Ovary (tissue), 9 donors: ENCODE results near the gene EIF3L. TPM values are rescaled to one million over a fixed set of nuclear protein-coding genes. Genes with fewer than 3 reads are reported as not detected.

ENCODE experiments used
- DNase-seq, 5 donors: peaks; one replicate each; pipeline ENCODE4 v3.0.0-alpha.2; 2019 to 2020
- H3K27ac ChIP-seq, 2 donors: fragments of 200-600 bp; one replicate each; pipeline versions ENCODE4 v1.5.1 to v1.8.0; 2019 to 2022
- H3K27me3 ChIP-seq: fragments of 200-600 bp; one replicate; pipeline ENCODE4 v1.8.0; 2022
- H3K36me3 ChIP-seq: fragments of 200-600 bp; sonication (generic); one replicate; pipeline ENCODE4 v1.5.1; 2019
- H3K4me1 ChIP-seq: one replicate; pipeline ENCODE4 v1.8.1; 2013; ENCODE audit warnings: mild to moderate bottlenecking, moderate library complexity; ENCODE audit not compliant: insufficient read depth
- H3K4me3 ChIP-seq: fragments of 200-600 bp; sonication (generic); one replicate; pipeline ENCODE4 v1.5.1; 2017
- H3K9me3 ChIP-seq, 2 donors: fragments of 200-600 bp in 1 of 2; sonication (generic) in 1 of 2; one replicate each; pipeline versions ENCODE4 v1.5.1 to v1.8.1; 2013 to 2019; ENCODE audit warnings: mild to moderate bottlenecking in 1 of 2, moderate library complexity in 1 of 2
- CTCF ChIP-seq, 3 donors: fragments of 450-650 bp in 2 of 3; fragments of 200-600 bp in 1 of 3; IDR thresholded peaks; one replicate each; pipeline versions ENCODE4 v1.5.1 to v1.8.0; 2016 to 2022; ENCODE audit warnings: antibody characterized with exemption in 3 of 3, mild to moderate bottlenecking in 1 of 3
- EP300 ChIP-seq: sonication (generic); formaldehyde crosslinking; IDR thresholded peaks from one replicate; pipeline ENCODE4 v1.6.1; 2017; ENCODE audit warnings: antibody characterized with exemption
- POLR2A ChIP-seq: fragments of 450-650 bp; IDR thresholded peaks from one replicate; pipeline ENCODE4 v1.6.1; 2017; ENCODE audit warnings: antibody characterized with exemption, mild to moderate bottlenecking, moderate library complexity
- WGBS, 3 donors: extraction: QIAGEN DNeasy Blood & Tissue Kit in 1 of 3; methylation state at CpG; one replicate each; pipeline versions ENCODE4 v1.1.5 to v1.1.7; 2013 to 2017; 5-methylcytosine and 5-hydroxymethylcytosine counted together
- intact Hi-C, 4 donors: fragments of 100-400 bp; cut with DNase I; formaldehyde crosslinking; loops; one replicate each; pipeline versions ENCODE4 v1.11.0 to v1.15.1; 2022 to 2023
- polyA plus RNA-seq, 2 donors: library from polyadenylated mRNA; stranded (reverse); fragments of 200-250 nt in 1 of 2; fragments of 350-450 nt in 1 of 2; fragmentation: Illumina TruSeq in 1 of 2; extraction: RNeasy Lipid Tissue Mini Kit (QIAGEN cat#74804) in 1 of 2; gene quantifications; one replicate each; pipeline ENCODE4 v1.2.3, GENCODE V29; 2013 to 2014
- total RNA-seq, 7 donors: library from RNA; depleted of rRNA in 2 of 7; stranded (reverse); fragments of >200 nt in 2 of 7; fragmentation: NEBNext Ultra II Directional in 3 of 7; extraction: Animal tissue kit (Norgen Biotek cat#: 25700) in 3 of 7; gene quantifications; one replicate each; pipeline versions ENCODE4 v1.1.0 to v1.2.4, GENCODE V29; 2016 to 2023
- donor health status: DM: no; HTN: no; CAD: no; lungs with moderate emphysema.
- donor health status: DM: no; HTN: no; CAD: no.
- donor health status: Bipolar disorder and iron deficiency.
- donor health status: DM: yes; HTN: yes; CAD: no.
- donor health status: DM: no; HTN: no; CAD: no.
- donor health status: DM: yes; HTN: yes; CAD: no.

The EIF3L gene
- total and polyA plus RNA-seq, 9 donors: 534 to 1,344 (median 896) TPM

GRCh38 chr22:37820350-37820749, 28.9 kb upstream of the EIF3L start:
- TF ChIP-seq CTCF (IDR thresholded peaks at IDR 0.05): no peak
- no peak for TF ChIP-seq POLR2A
- no peak for TF ChIP-seq EP300
- H3K36me3 ChIP-seq: no peaks in the 10 kb centered on the region
- no peak overlapping the region for H3K4me3 ChIP-seq
- WGBS, 3 donors: 86 to 89% (median 88%) methylated on average over 5 of the region's 5 CpGs
- intact Hi-C loops: loop anchor here in 1 of 4 donors (5.0 kb wide), 1 partner anchor 42 kb away; no protein-coding TSS in a partner anchor
- no peak for DNase-seq
- H3K9me3 ChIP-seq: no peaks in the 10 kb centered on the region
- peaks cover 3% of the 10 kb centered on the region for H3K4me1 ChIP-seq
- no peak overlapping the region for H3K27ac ChIP-seq
- no peaks in the 10 kb centered on the region for H3K27me3 ChIP-seq

DNA sequence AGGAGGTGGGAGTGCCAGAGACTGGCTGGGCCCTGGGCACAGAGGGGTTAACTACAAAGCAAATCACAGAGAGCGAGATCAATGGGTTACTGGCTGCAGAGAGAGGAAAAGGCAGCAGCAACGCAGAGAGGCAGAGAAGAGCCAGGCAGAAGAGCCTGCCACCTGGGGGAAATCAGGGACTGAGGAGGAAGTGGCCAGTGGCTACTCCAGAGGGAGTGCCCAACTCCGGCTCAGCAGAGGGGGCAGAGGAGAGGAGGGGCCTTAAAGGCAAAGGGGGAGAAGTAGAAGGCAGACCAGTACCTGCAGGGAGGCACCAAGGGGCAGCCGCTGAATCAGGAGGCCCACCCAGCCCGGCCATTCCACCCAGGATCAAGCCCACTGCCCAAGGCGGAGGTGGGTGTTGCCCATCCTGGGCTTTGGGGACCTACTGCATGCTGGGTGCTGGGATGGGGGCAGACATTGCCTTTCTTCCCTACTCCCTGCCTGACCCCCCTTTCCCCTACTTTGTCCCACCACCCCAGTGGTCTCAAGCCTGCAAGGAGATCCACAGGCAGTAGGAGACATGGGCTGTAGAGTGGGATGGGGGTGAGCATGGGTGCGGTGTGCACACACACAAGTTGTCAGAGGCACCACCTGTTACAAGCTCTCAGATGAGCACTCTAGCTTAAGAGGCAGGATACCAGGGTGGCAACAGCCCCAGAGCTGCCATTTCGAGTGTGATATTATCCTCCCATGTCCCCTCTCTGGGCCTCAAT, 27.0 kb upstream of the EIF3L start:
- H3K36me3 ChIP-seq: no peaks in the 10 kb centered on the region
- DNase-seq: no peak
- H3K9me3 ChIP-seq: no peaks in the 10 kb centered on the region
- H3K4me3 ChIP-seq: no peak overlapping the region
- peaks cover 6% of the 10 kb centered on the region for H3K4me1 ChIP-seq
- intact Hi-C loops: loop anchor here in 1 of 4 donors (5.0 kb wide), 1 partner anchor 40 kb away; no protein-coding TSS in a partner anchor
- 54 to 61% (median 60%) methylated on average over 8 of the region's 8 CpGs for WGBS, 3 donors
- H3K27ac ChIP-seq: no peak overlapping the region
- TF ChIP-seq POLR2A (no peak), EP300 (no peak), CTCF (IDR thresholded peaks at IDR 0.05) (no peak)
- no peaks in the 10 kb centered on the region for H3K27me3 ChIP-seq

GRCh38 chr22:37823134-37823985, 25.9 kb upstream of the EIF3L start, which contains the start of gene GALR3:
TSS of gene GALR3 (plus strand) at chr22:37823382. CDS start at chr22:37823407, 25 bp downstream.
- no peak for DNase-seq
- intact Hi-C loops: loop anchor here in 1 of 4 donors (5.0 kb wide), 1 partner anchor 39 kb away; no protein-coding TSS in a partner anchor
- Histone ChIP-seq H3K4me3 (no peak within 1 kb of the TSS), H3K36me3 (no peaks in the 10 kb centered on the region), H3K27me3 (no peaks in the 10 kb centered on the region), H3K4me1 (peaks cover 4% of the 10 kb centered on the region), H3K9me3 (no peaks in the 10 kb centered on the region), H3K27ac (no peak within 1 kb of the TSS)
- 64 to 72% (median 67%) methylated on average over 18 to 21 of the region's 21 CpGs for WGBS, 3 donors
- no peak for TF ChIP-seq POLR2A
- TF ChIP-seq CTCF (IDR thresholded peaks at IDR 0.05): no peak
- no peak for TF ChIP-seq EP300
